ENCODE data around the gene PCSK6.

The PCSK6 gene

DNA sequence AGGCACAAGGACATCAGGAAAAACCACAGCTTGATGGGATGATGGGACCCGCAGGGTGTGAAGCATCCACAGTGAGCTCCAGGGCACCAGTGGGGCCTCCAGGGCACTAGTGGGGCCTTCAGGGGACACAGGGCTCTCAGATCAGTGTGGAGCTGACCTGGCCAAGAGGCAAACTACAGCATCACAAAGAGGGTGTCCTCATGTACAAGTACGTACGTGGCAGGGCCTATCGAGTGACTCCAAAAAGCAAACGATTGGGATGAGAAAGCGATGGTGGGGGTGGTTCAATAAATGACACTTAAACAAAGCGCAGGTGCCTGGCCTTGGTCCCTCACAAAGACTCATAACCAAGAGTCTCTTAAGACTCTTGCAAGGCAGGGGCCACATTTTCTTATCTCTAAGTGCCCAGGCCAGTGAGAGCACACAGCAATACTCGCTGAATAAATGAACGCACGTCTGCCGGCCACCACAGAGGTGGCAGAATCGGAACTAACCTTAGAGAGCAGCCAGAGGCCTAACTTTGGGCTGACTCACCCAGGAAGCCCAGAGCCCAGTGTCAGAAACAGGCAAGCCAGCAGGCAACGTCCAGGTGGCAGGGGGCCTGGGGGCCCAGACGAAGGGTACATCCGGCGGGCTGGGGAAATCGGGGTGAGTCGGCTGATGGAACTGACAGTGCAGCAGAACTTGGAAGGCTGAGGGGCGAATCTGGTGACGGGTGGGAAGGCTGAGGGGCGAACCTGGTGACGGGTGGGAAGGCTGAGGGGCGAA is 8.7 kb downstream of the PCSK6 start:
- TF ChIP-seq SNAI2 (CRISPR knock-in tag; IDR thresholded peaks at IDR 0.05) (no peak), CSDC2 (CRISPR knock-in tag; IDR thresholded peaks at IDR 0.05) (no peak), OSR1 (CRISPR knock-in tag; IDR thresholded peaks at IDR 0.05) (no peak), GLIS3 (CRISPR knock-in tag; IDR thresholded peaks at IDR 0.05) (no peak), ISL1 (CRISPR knock-in tag; IDR thresholded peaks at IDR 0.05) (no peak), BACH2 (CRISPR knock-in tag; IDR thresholded peaks at IDR 0.05; ENCODE audit: borderline replicate concordance) (no peak)
- TF ChIP-seq, protein P1, sequence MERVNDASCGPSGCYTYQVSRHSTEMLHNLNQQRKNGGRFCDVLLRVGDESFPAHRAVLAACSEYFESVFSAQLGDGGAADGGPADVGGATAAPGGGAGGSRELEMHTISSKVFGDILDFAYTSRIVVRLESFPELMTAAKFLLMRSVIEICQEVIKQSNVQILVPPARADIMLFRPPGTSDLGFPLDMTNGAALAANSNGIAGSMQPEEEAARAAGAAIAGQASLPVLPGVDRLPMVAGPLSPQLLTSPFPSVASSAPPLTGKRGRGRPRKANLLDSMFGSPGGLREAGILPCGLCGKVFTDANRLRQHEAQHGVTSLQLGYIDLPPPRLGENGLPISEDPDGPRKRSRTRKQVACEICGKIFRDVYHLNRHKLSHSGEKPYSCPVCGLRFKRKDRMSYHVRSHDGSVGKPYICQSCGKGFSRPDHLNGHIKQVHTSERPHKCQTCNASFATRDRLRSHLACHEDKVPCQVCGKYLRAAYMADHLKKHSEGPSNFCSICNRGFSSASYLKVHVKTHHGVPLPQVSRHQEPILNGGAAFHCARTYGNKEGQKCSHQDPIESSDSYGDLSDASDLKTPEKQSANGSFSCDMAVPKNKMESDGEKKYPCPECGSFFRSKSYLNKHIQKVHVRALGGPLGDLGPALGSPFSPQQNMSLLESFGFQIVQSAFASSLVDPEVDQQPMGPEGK (CRISPR knock-in tag; IDR thresholded peaks at IDR 0.05; ENCODE audit: borderline replicate concordance) = no peak
- no peak for ATAC-seq

DNA sequence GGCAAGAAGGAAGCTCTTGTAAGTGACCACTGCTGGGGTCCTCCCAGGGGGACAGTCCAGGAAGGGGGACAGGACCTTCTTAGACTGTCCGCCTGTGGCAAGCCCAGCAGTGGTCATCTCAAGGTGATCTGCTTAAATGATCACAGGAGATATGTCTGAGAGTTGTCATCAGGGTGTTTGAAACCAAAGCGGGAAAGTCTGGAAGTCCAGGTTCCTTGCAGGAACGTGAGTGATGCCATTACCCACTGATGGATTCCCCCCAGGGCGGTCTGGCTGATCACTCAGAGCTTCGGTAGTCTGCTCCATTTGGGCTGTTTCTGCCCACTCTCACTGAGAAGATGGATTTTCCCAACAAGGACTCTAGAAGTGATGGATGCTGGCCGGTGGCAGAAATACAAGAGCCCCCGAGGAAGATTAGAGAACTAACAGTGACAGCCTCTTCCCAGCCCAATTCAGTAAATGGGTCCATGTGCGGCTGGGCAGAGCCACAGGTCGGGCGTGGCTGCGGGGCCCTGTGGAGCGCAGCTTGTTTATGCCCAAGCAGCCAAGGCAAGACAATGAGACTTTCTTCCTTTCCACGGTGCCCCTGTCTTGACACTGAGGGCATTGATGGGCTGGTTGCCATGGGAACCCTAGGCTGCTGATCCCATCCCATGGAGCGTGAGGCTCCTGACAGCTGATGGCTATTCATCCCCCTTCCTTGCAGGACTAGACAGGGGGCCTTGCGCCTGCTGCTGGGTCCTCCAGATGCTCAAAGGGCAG is 9.5 kb downstream of the PCSK6 start:
- no peak for ATAC-seq
- TF ChIP-seq, protein P2, sequence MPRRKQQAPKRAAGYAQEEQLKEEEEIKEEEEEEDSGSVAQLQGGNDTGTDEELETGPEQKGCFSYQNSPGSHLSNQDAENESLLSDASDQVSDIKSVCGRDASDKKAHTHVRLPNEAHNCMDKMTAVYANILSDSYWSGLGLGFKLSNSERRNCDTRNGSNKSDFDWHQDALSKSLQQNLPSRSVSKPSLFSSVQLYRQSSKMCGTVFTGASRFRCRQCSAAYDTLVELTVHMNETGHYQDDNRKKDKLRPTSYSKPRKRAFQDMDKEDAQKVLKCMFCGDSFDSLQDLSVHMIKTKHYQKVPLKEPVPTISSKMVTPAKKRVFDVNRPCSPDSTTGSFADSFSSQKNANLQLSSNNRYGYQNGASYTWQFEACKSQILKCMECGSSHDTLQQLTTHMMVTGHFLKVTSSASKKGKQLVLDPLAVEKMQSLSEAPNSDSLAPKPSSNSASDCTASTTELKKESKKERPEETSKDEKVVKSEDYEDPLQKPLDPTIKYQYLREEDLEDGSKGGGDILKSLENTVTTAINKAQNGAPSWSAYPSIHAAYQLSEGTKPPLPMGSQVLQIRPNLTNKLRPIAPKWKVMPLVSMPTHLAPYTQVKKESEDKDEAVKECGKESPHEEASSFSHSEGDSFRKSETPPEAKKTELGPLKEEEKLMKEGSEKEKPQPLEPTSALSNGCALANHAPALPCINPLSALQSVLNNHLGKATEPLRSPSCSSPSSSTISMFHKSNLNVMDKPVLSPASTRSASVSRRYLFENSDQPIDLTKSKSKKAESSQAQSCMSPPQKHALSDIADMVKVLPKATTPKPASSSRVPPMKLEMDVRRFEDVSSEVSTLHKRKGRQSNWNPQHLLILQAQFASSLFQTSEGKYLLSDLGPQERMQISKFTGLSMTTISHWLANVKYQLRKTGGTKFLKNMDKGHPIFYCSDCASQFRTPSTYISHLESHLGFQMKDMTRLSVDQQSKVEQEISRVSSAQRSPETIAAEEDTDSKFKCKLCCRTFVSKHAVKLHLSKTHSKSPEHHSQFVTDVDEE (CRISPR knock-in tag; IDR thresholded peaks at IDR 0.05) = no peak
- no peak for TF ChIP-seq CSDC2 (CRISPR knock-in tag; IDR thresholded peaks at IDR 0.05)
- no peak for TF ChIP-seq ZC3H10 (CRISPR knock-in tag; IDR thresholded peaks at IDR 0.05)
- no peak for TF ChIP-seq PPARA (CRISPR knock-in tag; IDR thresholded peaks at IDR 0.05; ENCODE audit: borderline replicate concordance)
- no peak for TF ChIP-seq ZFP30 (CRISPR knock-in tag; IDR thresholded peaks at IDR 0.05)
- TF ChIP-seq, protein P3, sequence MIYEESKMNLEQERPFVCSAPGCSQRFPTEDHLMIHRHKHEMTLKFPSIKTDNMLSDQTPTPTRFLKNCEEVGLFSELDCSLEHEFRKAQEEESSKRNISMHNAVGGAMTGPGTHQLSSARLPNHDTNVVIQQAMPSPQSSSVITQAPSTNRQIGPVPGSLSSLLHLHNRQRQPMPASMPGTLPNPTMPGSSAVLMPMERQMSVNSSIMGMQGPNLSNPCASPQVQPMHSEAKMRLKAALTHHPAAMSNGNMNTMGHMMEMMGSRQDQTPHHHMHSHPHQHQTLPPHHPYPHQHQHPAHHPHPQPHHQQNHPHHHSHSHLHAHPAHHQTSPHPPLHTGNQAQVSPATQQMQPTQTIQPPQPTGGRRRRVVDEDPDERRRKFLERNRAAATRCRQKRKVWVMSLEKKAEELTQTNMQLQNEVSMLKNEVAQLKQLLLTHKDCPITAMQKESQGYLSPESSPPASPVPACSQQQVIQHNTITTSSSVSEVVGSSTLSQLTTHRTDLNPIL (CRISPR knock-in tag; IDR thresholded peaks at IDR 0.05; ENCODE audit: low read depth) = no peak
- TF ChIP-seq, protein P4, sequence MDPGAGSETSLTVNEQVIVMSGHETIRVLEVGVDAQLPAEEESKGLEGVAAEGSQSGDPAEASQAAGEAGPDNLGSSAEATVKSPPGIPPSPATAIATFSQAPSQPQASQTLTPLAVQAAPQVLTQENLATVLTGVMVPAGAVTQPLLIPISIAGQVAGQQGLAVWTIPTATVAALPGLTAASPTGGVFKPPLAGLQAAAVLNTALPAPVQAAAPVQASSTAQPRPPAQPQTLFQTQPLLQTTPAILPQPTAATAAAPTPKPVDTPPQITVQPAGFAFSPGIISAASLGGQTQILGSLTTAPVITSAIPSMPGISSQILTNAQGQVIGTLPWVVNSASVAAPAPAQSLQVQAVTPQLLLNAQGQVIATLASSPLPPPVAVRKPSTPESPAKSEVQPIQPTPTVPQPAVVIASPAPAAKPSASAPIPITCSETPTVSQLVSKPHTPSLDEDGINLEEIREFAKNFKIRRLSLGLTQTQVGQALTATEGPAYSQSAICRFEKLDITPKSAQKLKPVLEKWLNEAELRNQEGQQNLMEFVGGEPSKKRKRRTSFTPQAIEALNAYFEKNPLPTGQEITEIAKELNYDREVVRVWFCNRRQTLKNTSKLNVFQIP (CRISPR knock-in tag; IDR thresholded peaks at IDR 0.05; ENCODE audit: borderline replicate concordance, low read depth) = no peak

DNA sequence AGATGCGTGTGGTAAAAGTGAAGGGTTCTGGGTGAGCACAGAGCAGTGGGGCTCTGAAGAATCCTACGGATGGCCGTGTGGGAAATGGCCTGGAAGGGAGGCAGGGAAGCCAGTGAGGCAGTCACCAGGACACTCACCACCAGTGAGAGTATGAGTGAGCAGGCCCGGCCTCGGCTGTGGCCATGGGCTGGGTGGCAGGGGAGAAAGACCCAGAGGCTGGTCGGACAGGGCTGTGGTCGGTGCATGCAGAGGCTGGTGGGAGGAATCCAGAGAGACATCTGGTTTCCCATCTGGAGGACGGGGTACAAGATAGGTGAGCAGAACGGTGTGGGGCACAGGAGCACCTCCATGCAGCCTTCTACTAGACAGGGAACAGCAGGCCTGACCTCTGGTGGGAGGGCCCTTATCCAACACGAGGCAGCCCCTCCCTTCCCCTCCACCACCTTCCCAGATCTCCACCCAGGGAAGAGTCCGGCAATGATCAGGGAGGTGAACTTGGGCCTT is 10.1 kb downstream of the PCSK6 start:
- no peak for ATAC-seq
- TF ChIP-seq ISL1 (CRISPR knock-in tag; IDR thresholded peaks at IDR 0.05) (no peak), SNAI2 (CRISPR knock-in tag; IDR thresholded peaks at IDR 0.05) (no peak), GLIS3 (CRISPR knock-in tag; IDR thresholded peaks at IDR 0.05) (no peak), ZFP30 (CRISPR knock-in tag; IDR thresholded peaks at IDR 0.05) (no peak)

DNA sequence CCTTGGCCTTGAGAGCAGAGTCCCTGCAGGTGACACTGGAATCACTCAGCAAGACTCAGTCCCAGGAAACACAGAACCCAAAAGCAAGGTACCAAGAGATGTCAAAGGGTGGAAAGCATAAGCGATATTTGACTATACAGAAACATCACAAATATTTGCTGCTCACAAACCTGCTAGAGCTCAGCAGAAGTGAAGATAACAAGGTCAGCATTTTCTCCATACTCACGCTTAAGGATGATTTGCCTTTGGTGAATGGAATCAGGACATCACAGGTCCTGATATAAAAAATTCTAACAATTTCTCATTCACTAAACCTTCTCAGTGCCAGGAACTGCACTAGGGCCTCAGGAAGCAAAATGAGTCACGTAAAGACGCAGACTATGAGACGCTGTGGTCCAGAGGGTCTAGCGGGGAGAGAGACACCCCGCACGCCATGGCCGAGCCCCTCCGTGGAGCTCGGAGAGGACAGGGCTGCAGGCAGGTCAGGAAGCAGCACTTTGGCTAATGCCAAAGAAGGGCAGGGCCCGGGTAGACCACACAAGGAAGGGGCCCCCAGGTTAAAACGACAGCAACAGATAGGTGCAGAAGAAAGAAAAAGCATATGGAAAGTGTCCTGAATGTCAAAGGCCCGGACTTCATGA is 10.7 kb downstream of the PCSK6 start:
- ATAC-seq = no peak
- no peak for TF ChIP-seq GLIS3 (CRISPR knock-in tag; IDR thresholded peaks at IDR 0.05)
- no peak for TF ChIP-seq ZNF8 (CRISPR knock-in tag; IDR thresholded peaks at IDR 0.05)
- TF ChIP-seq PPARA (CRISPR knock-in tag; IDR thresholded peaks at IDR 0.05; ENCODE audit: borderline replicate concordance) = no peak
- no peak for TF ChIP-seq ZNF565 (CRISPR knock-in tag; conservative IDR thresholded peaks at IDR 0.05; ENCODE audit: low read depth)
- no peak for TF ChIP-seq TOX (CRISPR knock-in tag; IDR thresholded peaks at IDR 0.05; ENCODE audit: borderline replicate concordance)
- TF ChIP-seq, protein P3 (CRISPR knock-in tag; IDR thresholded peaks at IDR 0.05; ENCODE audit: low read depth) = no peak
- no peak for TF ChIP-seq ZC3H10 (CRISPR knock-in tag; IDR thresholded peaks at IDR 0.05)
- TF ChIP-seq OSR1 (CRISPR knock-in tag; IDR thresholded peaks at IDR 0.05) = no peak
- TF ChIP-seq, protein P1 (CRISPR knock-in tag; IDR thresholded peaks at IDR 0.05; ENCODE audit: borderline replicate concordance) = no peak
- TF ChIP-seq, protein P2 (CRISPR knock-in tag; IDR thresholded peaks at IDR 0.05) = no peak

All from SK-N-SH treated with all-trans-retinoic acid at 6 μM for 48 hours (cell line).